ENCODE results near the gene AFAP1.

The AFAP1 gene

DNA sequence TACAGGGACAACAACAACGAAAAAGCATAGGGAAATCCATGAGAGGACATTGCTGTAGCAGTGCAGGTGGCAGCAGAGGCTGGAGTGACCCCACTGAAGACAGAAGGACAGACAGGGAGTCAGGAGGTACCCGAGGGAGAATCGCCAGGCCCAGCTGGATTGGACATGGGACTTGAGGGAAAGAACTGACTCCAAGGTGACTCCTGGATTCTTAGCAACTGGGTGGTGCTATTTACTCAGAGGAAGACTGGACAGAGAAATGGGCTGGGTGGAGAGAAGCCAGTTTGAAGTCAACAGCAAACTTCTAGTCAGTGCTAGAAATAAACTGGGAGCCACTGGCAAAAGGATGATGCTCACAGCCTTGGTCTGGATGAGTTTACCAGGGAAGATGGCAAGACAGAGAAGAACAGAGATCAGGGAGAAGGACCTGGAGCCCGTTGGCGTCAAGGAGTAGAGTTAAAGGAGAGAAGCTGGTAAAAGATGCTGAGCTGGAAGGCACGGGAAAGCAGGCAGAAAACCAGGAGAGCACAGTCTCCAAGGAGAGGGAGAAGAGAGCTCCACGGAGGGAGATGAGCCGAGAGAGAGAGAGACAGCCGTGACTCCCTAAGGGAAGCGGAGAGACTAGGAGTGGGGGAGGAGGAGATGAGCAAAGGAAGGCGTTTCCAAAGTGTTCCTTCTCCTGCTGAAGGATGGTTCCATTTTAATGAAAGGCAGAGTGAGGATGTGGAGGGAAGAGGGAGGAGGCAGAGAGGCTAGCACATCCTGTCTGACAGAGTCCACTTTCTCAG is 119.4 kb downstream of the AFAP1 start:
- DNase-seq (ENCODE audit: low read depth) = no peak

GRCh38 chr4:7819446-7819845 is 120.2 kb downstream of the AFAP1 start:
- DNase-seq (ENCODE audit: low read depth) = no peak

GRCh38 chr4:7818399-7818911 is 121.2 kb downstream of the AFAP1 start:
- no peak for DNase-seq (ENCODE audit: low read depth)

- DNase-seq (ENCODE audit: low read depth) = no peak
Observed at GRCh38 chr4:7817877-7818398, 121.7 kb downstream of the AFAP1 start.

DNA sequence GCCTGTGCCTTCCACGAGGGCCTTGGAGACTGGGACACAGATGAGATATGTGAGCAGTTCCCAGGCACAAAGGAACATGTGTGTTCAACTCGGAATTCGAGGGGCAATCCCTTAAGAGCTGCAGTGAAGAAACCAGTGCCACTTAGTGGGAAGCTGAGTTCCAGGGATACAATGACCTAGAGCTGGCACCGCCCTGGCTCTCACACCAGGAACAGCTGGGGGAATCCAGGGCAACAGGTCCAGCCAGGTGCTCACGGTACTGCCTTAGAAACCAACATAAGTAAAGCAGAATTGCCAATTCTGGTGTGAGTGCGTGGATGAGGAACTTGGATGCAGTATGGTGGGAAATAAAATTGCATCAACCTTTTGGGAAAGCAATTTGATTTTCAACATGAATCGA is 122.9 kb downstream of the AFAP1 start:
- DNase-seq (ENCODE audit: low read depth) = no peak

DNA sequence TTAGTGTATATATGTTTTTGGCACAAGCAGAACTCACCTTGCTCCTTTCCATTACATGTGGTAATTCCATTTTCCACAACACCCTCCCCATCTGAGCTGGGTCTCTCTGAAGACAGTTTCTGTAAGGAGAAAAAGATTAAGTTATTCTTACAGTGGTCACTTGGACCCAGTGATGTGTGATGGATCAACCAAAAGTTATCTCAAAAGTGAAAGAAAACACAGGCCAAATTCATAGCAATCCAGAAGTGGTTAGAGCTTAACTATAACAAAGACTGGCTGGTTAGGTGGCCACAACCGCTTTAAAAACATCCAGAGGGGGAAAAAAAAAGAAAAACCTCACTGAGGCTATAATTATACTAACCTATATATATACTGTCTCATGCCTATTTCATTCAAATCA is 123.7 kb downstream of the AFAP1 start:
- DNase-seq (ENCODE audit: low read depth) = no peak

DNA sequence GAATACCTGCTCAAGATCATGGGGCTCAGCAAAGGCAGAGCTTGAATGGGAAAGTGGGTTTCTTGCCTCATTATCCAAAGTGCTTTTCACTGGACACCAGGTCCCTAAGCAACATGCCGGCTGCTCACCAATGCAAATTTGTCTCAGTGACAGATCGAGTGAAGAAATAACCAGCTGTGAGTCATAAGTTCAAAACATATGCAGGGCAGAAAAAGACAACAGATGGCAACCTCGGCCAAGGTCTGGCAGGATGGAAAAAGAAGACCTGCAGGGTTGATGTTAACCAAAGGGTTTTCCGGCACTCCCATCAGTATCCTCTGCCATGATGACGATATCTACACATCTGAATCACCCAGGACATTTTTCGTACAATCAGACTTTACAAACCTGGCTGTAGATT is 124.1 kb downstream of the AFAP1 start:
- no peak for DNase-seq (ENCODE audit: low read depth)

DNA sequence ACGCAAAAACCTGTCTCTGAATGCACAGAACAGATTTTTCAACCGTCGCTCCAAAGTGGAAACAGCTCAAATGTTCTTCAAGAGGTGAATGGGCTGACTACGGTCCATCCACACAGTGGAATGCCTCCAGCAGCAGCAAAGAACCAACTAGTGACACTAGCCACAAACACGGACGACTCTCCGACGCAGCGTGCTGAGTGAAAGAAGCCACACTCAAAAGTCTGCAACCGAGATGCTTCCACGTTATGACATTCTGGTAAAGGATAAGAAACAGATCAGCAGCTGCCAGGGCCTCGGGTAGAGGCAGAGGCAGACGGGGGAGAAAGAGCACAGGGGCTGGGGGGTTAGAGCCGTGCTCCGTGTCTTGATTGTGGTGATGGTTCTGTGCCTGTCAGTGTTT is 125.2 kb downstream of the AFAP1 start:
- no peak for DNase-seq (ENCODE audit: low read depth)

DNA sequence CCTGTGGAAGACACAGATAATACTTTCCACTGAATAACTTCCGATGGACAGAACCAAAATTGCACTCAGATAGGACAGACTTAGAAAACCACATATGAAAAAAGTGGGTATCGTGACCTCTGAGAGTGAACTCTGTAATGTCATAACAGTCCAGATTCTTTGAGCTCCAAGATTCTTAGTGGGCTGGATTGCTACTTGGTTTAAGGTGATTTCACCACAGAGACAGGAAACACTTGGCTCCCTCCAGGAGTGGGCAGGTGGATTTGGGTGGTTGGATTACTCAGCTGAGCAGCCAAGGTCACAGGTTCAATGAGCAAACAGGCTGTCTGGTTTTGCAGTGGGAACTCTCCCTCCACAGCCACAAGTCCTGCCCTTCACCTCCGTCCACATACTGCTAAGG is 126.0 kb downstream of the AFAP1 start:
- no peak for DNase-seq (ENCODE audit: low read depth)

DNA sequence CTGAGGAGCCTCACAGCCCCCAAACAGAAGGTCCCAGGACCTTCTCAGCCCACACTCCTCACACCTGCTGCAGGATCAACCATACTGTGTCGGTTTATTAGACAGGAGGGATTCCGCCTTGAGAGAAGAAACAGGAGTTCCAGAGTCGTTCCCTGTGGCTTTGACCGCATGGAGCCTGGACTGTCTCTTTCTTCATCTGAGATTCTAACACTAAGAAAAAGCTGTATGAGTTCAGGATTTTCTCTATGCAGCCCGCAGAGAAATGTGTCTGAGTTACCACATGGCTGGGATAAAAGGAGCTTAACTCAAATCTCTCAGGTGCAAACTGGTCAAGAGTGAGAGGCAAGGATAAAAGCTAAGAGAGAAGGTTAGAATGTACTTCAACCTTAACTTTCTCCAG is 126.7 kb downstream of the AFAP1 start:
- DNase-seq (ENCODE audit: low read depth) = no peak

GRCh38 chr4:7812231-7812857 is 127.3 kb downstream of the AFAP1 start:
- DNase-seq (ENCODE audit: low read depth) = no peak

DNA sequence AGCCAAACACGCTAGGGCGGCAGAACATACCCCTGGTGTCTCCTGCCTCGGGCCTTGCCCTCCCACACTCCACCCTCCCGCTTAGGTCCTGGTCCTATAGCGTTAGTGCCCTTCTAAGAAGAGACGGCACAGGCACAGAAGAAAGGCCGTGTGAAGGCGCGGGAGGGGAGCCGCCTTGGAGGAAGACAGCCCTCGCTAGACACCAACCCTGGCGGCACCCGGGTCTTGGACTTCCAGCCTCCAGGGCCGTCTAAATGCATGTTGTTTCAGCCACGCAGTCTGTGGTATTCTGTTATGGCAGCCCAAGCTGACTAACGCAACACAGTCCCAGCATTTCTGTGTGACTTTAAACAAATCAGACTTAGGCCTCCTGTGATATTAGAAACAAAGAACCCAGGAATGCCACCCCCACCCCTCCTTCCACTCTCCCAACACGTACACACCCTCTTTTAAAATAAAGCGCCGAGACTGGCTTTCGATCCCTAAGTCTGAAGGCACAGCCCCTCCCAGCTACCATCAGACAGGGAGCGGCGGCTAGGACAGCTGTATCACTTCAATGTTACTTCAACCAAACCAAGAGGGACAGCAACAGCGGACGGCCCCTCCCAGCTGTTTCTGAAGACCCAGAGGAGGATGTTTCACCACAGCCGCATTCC is 128.0 kb downstream of the AFAP1 start:
- DNase-seq (ENCODE audit: low read depth) = no peak

GRCh38 chr4:7810783-7811535 is 128.7 kb downstream of the AFAP1 start:
- DNase-seq (ENCODE audit: low read depth) = no peak

GRCh38 chr4:7808752-7809151 is 130.9 kb downstream of the AFAP1 start:
- no peak for DNase-seq (ENCODE audit: low read depth)

GRCh38 chr4:7808181-7808580 is 131.5 kb downstream of the AFAP1 start:
- DNase-seq (ENCODE audit: low read depth) = no peak

DNA sequence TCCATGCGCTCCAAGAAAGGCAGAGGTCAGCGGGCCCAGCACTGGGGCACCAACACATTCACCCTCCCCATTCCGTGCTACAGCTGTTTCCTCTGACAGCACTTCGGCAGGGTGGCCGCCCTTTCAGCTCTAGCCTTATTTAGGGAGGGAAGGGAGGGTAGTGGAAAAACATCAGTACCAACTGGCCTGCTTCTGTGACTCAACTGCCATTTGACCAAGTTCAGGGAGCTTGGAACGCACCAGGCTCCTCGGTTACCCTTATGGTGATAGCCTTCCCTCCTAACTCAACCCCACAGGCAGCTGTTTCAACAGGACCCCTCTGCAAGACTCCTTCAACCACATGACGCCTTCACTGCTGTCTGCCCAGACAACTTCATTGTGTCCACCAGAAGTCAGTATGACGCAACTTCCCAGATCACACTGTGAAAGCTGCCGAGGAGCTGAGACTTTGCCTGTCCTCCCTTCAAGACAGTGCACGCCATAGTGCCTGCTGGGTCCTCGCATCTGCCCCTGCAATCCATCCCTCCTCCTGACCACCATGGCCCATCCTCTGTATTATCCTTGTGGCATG is 132.2 kb downstream of the AFAP1 start:
- no peak for DNase-seq (ENCODE audit: low read depth)

DNA sequence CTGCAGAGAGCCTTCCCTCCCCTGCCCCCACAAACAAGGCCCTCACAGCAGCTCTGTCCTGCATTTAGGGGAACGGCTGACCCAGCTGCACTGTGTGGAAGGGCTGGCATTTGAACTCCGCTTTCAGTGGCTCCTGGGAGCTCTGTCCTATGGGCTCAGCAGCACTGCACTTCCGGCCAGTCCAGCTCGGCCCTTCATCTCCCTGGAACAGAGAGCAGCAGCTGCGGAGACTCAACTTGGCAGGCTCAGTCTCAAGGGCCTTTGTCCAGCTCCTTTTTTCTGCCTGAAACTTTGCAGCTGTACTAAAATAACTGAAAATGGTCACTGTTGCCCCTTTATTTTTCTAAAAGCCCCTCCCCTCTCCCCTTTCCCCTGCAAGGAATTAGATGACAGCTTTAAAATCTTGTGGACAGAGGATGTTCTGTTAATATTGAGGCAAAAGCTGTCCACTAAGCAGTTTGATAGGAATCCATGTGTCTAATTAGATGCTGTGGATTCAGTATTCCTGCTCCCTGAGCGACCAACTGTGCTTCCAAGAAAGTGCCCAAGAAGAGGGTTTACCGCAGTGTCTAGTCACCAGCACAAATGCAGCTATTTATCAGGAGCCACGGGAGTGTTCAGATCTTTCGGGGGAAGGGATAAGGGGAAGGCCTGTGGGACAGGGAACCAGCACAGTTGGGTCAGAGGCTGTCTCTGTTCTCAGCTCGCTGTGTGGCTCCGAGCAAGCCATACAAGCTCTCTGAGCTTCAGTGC is 133.1 kb downstream of the AFAP1 start:
- no peak for DNase-seq (ENCODE audit: low read depth)

GRCh38 chr4:7805533-7806337 is 133.9 kb downstream of the AFAP1 start:
- no peak for DNase-seq (ENCODE audit: low read depth)

DNA sequence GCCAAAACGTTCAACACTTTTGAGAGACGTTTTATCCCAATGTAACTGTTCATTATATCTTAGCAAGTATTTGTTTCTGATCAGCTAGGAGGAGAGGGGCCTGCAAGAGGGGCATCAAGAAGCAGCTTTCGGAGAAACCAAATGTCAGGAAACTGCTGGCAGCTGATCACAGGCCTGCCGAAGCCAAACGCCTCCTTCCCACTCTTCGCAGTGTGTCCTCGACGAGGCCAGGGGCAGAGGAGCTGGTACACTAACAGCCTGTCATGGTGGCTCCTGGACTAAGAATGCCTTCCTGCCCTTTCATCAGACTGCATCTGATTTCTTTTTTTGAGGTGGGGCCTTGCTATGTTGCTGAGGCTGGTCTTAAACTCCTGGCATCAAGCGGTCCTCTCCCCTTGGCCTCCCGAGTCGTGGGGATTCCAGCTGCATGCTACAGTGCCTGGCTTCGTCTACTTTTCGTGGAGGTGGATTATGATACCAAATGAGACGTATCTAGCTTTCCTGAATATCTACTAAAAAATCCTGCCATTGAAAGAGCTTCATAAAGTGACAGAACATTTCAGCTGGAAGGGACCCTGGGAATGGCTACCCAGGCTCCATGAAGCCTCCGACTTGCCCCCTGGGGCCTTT is 134.8 kb downstream of the AFAP1 start:
- DNase-seq (ENCODE audit: low read depth) = no peak
